Cortex of kidney (tissue), 1 donor: ENCODE results near the gene CD163L1.
"Not testable (repeated sequence)": the region's sequence is repeated elsewhere in the genome, so short reads cannot be mapped to it uniquely, and the experiment has no call there.

Experiments
- DNase-seq: peaks from one replicate; lab custom pipeline; 2025; lab: John Stamatoyannopoulos, UW

CD163L1 gene

GRCh38 chr12:7444076-7444475, at the start of gene CD163L1:
TSS of gene CD163L1 (minus strand) at chr12:7444153. CDS start at chr12:7444127, 26 bp downstream.
- DNase-seq = no peak

- DNase-seq = no peak
Observed at GRCh38 chr12:7493006-7493405, 49.1 kb upstream of the CD163L1 start.

DNA sequence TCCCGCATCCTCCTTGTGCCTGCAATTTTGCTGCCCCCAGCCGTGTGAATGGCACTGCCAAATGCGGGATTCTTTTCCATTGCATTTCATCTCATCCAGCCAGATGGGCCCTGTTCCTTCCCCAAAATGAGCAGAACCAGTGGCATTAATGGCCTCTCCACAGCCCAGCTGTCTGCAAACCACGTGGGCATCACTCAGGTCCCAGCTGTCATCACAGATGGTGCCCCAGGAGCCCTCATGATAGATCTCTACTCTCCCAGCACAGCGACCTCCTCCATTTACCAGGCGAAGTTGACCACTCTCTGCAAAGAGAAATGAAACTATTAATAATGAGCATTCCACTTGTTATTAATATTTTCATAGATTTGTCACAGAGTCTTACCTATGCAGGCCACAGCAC, 42.6 kb upstream of the CD163L1 start:
- DNase-seq = no peak

DNA sequence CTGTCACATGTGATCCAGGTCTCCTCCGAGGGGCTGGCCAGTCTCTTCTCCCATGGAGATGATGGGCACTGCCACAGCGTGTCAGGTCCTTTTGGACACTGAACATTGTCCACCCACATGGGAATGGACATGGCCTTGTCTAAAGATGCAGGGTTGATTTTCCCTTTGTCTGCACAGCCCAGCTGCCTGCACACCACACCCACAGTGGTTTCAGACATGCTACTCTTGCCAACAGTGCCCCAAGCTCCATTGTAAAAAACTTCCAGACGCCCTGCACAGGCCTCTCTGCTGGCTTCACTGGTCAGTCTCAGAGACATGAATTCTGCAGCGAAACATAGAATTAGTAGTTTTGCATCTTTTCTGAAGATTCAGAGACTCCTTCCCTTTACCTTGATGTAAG, 41.1 kb upstream of the CD163L1 start:
- DNase-seq = no peak

GRCh38 chr12:7483343-7483742, 39.4 kb upstream of the CD163L1 start:
- DNase-seq = no peak

- no peak for DNase-seq
Observed at GRCh38 chr12:7479771-7480170, 35.8 kb upstream of the CD163L1 start.

DNA sequence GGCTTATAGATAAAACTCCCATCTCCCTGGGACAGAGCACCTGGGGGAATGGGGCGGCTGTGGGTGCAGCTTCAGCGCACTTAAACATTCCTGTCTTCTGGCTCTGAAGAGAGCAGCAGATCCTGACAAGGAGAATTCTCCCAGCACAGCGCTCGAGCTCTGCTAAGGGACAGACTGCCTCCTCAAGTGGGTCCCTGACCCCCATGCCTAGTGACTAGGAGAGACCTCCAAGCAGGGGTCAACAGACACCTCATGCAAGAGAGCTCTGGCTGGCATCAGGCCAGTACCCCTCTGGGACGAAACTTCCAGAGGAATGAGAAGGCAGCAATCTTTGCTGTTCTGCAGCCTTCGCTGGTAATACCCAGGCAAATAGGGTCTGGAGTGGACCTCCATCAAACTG, 28.1 kb upstream of the CD163L1 start:
- DNase-seq = no peak

DNA sequence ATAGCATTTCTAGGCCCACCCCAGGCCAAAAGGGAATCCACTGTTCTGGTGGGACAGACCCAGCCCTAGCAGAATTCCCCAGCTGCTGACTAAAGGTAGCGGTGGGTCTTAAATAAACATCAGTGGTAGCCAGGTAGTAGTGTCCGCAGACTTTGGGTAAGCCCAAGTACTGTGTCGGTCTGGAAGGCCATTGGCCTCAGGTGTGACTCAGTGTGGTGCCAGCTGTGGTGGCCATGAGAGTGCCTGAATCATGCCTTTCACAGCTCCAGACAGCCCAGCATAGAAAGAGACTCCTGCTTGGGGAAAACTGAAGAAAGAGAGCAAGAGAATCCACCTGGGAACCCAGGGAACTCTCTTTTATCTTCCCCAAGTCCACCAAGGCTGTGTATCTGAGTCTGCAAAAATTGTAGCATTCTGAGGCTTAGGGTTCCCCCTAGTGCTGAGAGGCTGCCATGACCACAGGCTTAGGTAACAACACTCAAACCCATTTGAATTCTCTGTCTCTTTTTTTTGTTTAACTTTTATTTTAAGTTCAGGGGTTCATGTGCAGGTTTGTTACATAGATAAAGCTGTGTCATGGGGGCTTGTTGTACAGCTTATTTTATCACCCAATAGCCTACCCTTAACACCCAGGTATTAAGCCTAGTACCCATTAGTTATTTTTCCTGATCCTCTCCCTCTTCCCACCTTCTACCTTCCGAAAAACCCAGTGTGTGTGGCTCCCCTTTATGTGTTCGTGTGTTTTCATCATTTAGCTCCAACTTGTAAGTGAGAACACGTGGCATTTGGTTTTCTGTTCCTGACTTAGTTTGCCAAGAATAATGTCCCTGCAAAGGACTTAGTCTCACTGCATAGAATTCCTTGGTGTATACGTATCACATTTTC, 16.7 kb upstream of the CD163L1 start:
- no peak for DNase-seq

- no peak for DNase-seq
Observed at GRCh38 chr12:7459973-7460372, 16.0 kb upstream of the CD163L1 start.

DNA sequence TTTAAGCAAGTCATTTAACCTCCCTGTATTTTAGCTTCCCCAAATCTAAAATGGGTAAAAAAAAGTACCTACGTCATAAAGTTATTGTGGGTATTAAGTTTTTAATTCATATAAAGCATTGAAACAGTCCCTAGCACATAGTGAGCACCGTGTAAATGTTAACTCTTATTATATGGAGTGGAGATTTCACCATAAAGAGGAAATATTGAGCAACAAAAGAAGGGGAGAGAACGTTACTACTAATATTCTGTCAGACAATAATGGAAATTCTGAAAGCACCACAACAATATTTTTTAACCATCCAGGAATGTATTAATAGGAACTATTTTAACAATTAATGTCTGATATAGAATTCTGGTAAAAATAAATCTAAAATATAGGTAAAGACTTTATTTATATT, 7.8 kb upstream of the CD163L1 start:
- DNase-seq = no peak

DNA sequence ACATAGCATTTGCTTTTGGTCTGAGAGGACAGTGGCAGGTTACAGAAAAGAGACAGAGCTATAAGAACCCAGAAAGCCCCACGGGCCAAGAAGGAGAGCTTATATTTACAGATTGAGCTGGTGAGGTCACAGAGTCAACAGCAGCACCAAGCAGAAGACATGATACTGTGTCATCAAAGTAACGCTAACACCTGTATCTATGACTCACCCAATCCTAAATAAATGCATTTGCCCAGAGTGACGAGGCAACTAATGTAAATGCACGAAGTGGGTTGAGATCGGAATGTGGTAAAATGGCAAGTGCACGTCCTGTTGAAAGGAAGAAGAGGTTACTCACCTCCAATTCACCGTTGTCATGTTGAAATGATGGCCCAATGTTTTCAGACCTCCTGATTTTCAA, 6.7 kb upstream of the CD163L1 start:
- no peak for DNase-seq

- DNase-seq = no peak
Observed at GRCh38 chr12:7448099-7448498, 4.1 kb upstream of the CD163L1 start.

GRCh38 chr12:7444537-7444936, 584 bp upstream of the CD163L1 start:
- DNase-seq = no peak

- no peak for DNase-seq
Observed at GRCh38 chr12:7441216-7441615, 2.7 kb downstream of the CD163L1 start.

DNA sequence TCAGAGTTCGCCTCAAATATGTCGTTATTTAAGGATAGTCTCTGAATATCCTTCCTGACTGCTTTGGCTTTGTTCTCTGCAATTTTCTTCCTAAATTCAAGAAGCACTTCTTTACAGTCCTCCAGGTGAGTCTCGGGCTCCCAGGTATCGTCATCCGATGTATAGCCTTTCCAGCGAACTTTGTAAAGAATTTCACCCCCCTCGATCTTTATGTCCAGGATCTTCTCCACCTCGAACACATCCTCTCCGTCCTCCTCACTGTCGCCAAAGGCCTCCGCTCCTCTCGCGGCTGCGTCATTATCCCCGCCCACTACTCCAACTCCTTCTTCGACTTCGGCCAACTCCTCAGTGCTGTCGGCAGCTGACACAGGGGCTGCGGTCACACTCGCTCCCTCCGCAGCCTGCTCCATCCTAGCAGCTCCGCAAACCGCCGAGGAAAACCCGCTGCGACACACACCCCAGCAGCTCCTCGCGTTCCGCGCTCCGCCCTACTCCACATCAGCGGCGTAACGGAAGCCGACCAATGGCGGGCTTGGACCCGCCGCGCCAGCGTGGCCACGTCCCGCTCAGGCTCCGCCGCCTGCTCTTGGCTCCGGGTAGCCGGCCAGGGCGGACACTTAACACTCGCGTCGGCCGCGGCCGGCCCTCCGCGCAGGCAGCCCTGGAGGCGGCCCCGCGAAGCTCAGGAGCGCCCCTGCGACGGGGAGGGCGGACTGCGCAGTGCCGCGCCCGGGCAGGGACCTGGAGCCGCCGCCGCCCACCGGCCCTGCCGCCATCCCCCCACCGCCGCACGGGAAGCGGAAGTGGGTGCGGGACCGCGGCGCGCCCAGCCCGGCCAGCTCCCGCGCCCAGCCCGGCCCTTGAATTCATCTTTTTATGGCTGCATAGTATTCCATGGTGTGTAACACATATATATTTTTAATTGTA, 4.1 kb downstream of the CD163L1 start:
- no peak for DNase-seq

- DNase-seq = not testable (repeated sequence)
Observed at GRCh38 chr12:7438291-7438995, 5.5 kb downstream of the CD163L1 start.

DNA sequence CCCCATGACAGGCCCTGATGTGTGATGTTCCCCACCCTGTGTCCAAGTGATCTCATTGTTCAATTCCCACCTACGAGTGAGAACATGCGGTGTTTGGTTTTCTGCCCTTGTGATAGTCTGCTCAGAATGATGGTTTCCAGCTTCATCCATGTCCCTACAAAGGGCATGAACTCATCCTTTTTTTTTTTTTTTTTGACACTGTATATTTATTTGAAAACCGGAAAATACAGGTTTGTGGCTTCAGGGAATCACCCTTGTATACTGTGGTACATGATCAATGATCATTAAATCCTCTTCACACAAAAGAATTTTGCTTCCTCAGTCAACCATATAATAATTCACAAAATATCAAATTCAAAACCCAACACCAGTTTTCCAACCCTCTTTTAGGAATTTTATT, 6.5 kb downstream of the CD163L1 start:
- DNase-seq = not testable (repeated sequence)

DNA sequence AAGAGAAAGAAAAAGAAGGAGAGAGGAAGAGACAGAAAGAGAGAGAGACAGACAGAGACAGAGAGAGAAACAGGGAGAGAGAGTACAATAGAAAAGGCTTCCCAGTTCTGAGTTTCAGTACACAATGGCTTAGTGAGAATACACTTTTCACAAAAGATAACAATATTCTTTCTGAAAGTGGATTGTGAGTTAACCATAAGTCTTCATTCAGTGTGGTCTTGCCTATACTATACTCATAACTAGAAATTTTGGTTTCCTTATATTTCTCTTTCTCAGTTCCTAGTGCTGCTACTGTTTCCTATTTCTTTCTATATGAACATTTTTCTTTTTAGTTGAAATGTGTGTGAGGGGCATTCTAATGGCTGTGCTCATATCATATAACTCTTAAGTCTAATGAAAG, 9.3 kb downstream of the CD163L1 start:
- DNase-seq = no peak

- DNase-seq = no peak
Observed at GRCh38 chr12:7433276-7433822, 10.6 kb downstream of the CD163L1 start.

GRCh38 chr12:7431993-7432685, 11.8 kb downstream of the CD163L1 start:
- DNase-seq = no peak

DNA sequence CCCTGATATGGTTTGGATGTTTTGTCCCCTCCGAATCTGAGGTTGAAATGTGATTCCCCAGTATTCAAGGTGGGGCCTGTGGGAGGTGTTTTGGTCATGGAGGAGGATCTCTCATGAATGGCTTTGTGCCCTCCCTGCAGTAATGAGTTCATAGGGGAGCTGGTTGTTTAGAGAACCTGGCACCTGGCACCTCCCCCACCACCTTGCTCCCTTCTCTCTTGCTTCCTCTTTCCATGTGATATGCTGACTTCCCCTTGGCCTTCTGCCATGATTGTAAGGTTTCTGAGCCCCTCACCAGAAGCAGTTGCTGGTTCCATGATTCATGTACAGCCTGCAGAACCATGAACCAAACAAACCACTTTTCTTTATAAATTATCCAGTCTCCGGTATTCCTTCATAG, 32.6 kb downstream of the CD163L1 start:
- no peak for DNase-seq
